ENCODE measurements around the gene HAT1.

- no peak for TF ChIP-seq CTCF (IDR thresholded peaks at IDR 0.05 in 2 of 3, conservative IDR thresholded peaks at IDR 0.05 in 1 of 3; ENCODE audit: control insufficient read depth in 2 of 3, extremely low read depth in 1 of 3, insufficient read depth in 1 of 3, low read depth in 3 of 3, low read length in 3 of 3)
- TF ChIP-seq HDAC6 (IDR thresholded peaks at IDR 0.05; ENCODE audit: unreplicated experiment): no peak
- TF ChIP-seq POLR2A (IDR thresholded peaks at IDR 0.05; ENCODE audit: low read depth, low read length): no peak
- TF ChIP-seq SMAD5 (IDR thresholded peaks at IDR 0.05; ENCODE audit: low read depth): no peak
Observed at GRCh38 chr2:172000696-172001361, 78.6 kb downstream of the HAT1 start.
